Activated gamma-delta T cell treated with Interleukin-2 at 50 U/mL for 16 hours (primary cell): ENCODE results near the gene LTA4H.
A peak's percentile ranks its signal among the peaks of the same experiment; 100 is the strongest.

Experiments
- DNase-seq: peaks from one replicate; pipeline ENCODE4 v3.0.0-alpha.2; 2020

Gene LTA4H

DNA sequence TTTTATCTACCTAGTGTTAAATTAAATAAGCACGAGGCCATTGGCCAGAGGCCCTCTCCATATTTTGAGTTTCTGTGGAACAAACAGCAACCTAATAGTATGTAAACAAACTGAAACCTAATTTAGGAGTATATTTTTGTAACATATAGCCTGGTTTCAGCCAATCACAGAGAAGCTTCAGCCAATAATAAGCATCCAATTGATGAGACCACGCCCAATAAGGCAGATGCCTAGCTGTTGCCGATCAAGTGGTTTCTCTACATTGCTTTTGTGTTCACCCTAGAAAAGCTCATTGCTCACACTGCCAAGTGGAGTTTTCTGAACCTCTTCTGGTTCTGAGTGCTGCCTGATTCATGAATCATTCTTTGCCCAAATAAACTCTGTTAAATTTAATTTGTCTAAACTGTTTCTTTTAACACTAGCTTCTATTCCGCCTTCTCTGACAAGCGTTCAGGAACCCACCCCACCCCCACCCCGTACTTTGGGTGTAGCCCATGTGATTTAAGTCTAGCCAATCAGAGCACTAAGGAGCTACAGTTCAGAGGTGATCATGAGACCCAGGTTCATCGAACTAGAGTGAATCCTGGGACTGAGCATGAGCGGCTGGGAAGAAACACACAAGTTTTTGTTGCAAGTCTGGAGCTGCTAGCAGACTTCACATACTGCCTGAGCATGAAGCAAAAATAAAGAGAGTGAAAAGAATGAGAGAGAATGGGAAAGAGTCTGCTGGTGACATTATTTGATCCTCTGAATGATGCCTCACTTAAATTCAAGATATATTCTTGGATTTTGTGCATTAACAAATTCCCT is 21.5 kb upstream of the LTA4H start:
- no peak for DNase-seq

GRCh38 chr12:96054244-96054610 is 18.8 kb upstream of the LTA4H start:
- DNase-seq, result no peak

- DNase-seq, result no peak
Observed at GRCh38 chr12:96053476-96054243, 18.3 kb upstream of the LTA4H start.

- no peak for DNase-seq
Observed at GRCh38 chr12:96051756-96052485, 16.5 kb upstream of the LTA4H start.

- no peak for DNase-seq
Observed at GRCh38 chr12:96050139-96050538, 14.8 kb upstream of the LTA4H start.

DNA sequence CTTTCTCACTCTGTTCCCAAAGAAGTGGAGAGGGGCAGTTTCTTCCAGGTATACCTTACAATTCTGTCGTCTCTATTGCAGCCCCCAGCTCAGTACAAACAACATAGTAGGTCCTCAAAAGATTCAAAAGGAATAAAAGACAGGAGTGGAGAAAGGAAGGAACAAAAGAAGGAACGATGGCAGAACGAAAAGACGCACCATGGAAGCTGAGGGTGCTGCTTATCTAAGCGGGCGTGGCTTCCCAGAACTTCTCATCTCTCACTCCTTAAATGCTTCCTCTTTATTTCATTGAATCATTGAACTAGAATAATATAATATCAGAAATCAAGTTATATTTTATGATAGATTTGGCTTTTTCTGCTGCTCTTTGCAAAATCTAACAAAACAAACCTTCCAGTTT is 13.7 kb upstream of the LTA4H start:
- DNase-seq, result no peak

GRCh38 chr12:96048393-96048969 is 13.1 kb upstream of the LTA4H start:
- no peak for DNase-seq

GRCh38 chr12:96047229-96048211 is 12.1 kb upstream of the LTA4H start:
- DNase-seq, result no peak

DNA sequence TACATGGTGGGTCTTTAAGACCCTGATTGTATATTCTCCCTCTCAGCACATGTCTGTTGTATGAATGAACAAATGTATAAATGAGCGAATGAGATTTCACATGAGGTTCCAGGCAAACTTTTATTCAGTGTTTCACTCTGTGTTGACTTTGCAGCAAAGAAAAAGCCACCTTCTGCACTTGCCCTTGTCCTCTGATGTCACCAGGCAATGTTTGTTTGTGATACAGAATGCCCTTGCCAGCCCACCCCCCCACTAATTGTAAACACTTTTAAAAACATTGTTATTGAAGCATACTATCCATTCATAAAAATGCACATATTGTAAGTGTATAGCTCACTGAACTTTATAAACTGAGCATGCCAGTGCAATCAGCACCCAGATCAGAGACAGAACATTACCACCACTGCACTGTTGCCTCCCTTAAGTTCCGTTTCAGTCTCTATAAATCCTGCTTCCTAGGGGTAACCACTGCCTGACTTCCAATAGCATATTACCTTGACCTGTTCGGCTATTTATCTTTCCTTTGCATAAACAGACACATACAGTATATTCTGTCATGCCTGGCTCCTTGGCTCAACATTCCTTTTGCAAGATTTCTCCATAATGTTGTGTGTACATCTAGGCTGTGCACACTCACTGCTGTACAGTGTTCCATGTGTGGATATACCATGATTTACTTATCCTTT is 11.3 kb upstream of the LTA4H start:
- DNase-seq, result no peak

DNA sequence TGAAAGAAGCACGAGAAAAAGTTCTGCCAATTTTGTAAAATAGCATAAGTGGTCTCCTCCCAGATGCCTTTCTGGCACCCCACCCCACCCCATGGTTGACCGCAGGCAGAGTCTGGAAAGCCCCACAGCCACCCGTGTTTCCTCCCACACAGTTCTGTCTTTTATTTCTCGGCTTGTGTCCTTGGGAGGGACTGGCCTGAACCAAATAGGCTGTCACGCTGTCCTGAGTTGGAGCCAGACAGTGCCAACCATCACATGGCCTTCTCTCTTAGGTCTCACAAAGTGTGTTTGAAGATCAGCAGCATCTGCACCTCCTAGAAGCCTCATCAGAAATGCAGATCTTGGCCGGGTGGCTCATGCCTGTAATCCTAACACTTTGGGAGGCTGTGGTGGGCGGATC is 10.2 kb upstream of the LTA4H start:
- no peak for DNase-seq

- DNase-seq, result no peak
Observed at GRCh38 chr12:96044943-96045290, 9.5 kb upstream of the LTA4H start.

DNA sequence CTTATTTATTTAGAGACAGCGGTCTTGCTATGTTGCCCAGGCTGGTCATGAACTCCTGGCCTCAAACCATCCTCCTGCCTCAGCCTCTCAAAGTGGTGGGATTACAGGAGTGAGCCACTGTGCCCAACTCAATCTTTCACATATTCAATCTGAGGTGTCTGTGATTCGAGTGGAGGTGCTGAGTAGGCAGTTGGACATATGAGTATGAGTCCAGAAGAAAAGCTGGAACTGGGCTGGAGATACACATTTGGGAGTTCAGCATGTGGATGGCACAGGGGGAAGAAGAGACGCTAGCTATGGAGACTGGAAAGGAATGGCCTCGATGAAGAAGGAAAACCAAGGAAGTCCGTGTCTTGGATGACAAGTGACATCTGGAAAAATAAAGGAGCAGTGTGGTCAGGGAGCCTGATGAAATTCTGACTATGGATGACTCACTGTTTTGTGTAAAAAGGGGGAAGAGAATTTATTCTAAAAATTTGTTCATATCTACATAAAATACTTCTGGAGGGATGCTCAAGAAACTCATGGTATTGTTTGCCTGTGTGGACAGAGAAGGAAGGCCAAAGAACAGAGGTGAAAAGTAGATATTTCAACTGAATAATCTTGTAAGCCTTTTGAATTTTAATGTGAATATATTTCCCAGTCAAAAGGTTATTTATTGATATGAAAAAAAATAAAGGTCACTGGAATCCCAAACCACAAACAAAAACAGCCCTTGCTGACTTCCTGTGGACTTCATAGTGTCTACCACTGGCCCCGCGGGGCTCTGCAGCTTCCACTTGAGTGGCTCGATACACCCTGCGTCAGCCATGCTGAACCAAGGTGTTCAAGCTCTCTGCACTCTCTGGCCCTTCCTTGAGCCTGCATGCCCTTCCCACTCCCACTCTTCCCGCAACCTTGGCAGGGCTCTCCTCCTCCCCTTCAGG is 8.9 kb upstream of the LTA4H start:
- no peak for DNase-seq

- DNase-seq, result no peak
Observed at GRCh38 chr12:96041181-96041580, 5.8 kb upstream of the LTA4H start.

GRCh38 chr12:96040305-96041133 is 5.1 kb upstream of the LTA4H start:
- no peak for DNase-seq

DNA sequence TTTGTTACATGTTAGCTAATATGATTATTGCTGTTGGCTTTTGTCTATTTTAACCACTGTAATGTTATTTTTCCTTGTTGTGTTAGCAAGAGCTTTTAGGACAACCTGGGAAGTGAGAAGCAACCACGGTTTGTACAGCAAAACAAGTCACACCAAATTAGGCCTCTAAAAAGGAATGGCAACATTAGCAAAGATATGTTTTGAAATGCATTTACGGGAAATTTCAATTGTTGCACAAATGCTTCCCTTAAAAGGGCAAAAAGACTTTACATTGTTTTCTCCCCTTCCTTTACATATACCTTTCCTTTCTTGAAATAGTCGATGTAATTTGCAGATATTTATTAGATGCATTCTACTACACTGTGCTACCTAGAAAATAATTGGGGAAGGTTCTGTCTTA is 4.1 kb upstream of the LTA4H start:
- DNase-seq, result no peak

GRCh38 chr12:96036765-96037455 is 1.5 kb upstream of the LTA4H start:
- no peak for DNase-seq

DNA sequence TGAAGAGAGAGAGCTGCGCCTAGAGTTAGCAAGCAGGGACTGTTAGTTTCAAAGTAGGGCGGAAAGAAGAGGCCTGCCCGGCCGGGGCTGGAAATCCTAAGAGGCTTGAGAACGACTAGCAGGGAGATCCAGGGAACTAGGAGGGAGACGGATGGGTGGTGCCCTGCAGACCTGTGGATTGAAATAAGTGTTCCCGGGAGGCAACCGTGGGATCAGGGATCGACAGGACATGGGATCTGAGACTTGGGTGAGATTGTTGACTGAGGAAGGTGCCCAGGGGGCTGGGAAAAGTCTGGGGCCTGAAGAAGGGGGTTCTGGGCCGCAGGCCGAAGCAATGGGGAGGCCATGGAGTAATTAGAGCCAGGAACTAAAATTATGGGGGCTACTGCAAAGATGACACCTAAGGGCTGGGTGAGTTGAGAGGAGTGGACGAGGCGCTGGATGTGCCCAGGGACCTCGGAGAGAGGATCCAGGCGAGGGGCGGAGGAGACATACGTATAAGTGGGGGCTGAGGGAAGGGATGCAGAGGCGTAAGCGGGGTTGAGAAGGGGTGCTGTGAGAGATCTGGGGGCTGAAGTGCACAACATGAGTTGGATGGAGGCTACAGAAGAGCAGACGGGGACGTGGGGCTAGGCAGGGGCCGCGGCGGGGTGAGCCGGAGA is 635 bp downstream of the LTA4H start:
- peak; percentile 8 for DNase-seq
